Right hindlimb (tissue), 1 donor: ENCODE measurements around the gene ZNF687.

Experiments used
- DNase-seq: peaks from one replicate; pipeline ENCODE4 v3.0.0-alpha.2; 2018

The ZNF687 gene

GRCh38 chr1:151282883-151283725, 1.0 kb downstream of the ZNF687 start:
- DNase-seq: peak; percentile 55

- DNase-seq: no peak
These were observed 2.0 kb downstream of the ZNF687 start for GRCh38 chr1:151284013-151284577.

- no peak for DNase-seq
These were observed 4.7 kb downstream of the ZNF687 start for GRCh38 chr1:151286619-151287340.

- DNase-seq: no peak
These were observed 5.2 kb downstream of the ZNF687 start for GRCh38 chr1:151287341-151287699.

- DNase-seq: no peak
These were observed 5.8 kb downstream of the ZNF687 start for GRCh38 chr1:151287767-151288500.

- DNase-seq: no peak
These were observed 6.4 kb downstream of the ZNF687 start for GRCh38 chr1:151288502-151288901.

- DNase-seq: no peak
These were observed 7.2 kb downstream of the ZNF687 start for GRCh38 chr1:151289080-151289935.

GRCh38 chr1:151289991-151290708, 8.1 kb downstream of the ZNF687 start:
- DNase-seq: no peak

- DNase-seq: no peak
These were observed 8.7 kb downstream of the ZNF687 start for GRCh38 chr1:151290709-151291303.

GRCh38 chr1:151292207-151293030, 10.3 kb downstream of the ZNF687 start:
- DNase-seq: peak; percentile 37

- DNase-seq: no peak
These were observed 11.0 kb downstream of the ZNF687 start for GRCh38 chr1:151293093-151293492.

- no peak for DNase-seq
These were observed 12.8 kb downstream of the ZNF687 start for GRCh38 chr1:151294742-151295462.

- peak; percentile 79 for DNase-seq
These were observed 27.8 kb downstream of the ZNF687 start for GRCh38 chr1:151309811-151310323.

- DNase-seq: no peak
These were observed 28.9 kb downstream of the ZNF687 start for GRCh38 chr1:151311011-151311410.

- DNase-seq: no peak
These were observed 29.7 kb downstream of the ZNF687 start for GRCh38 chr1:151311589-151312331.

GRCh38 chr1:151312411-151312810, 30.3 kb downstream of the ZNF687 start:
- DNase-seq: no peak

GRCh38 chr1:151312826-151313225, 30.7 kb downstream of the ZNF687 start:
- no peak for DNase-seq

GRCh38 chr1:151313501-151313900, 31.4 kb downstream of the ZNF687 start:
- no peak for DNase-seq
